Measurements from ENCODE around the gene KIF1C. TPM values are rescaled to one million over a fixed set of nuclear protein-coding genes. Genes with fewer than 3 reads are reported as not detected.
"Not testable (repeated sequence)": the region's sequence is repeated elsewhere in the genome, so short reads cannot be mapped to it uniquely, and the experiment has no call there.

KIF1C gene
- total RNA-seq, 4 donors from 2014 or later = 91.4 to 141 (median 116) TPM

DNA sequence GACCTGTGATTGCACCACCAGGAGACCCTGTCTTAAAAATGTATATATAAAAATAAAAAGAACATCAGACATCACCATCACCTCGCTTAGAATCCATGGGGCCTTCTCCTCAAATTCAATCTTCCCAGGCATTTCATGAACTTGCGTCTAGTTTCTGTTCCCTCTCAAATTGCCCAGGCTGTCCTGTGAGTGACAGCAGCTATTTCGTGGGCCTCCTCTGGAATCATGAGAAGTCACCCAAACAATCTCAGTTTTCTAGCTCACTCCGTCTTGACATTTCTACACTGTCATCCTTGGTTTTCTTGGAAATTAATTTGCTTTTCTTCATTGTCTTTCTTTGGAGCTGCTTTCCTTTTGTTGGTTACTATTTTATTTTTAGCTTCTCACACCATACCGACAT is 30.2 kb downstream of the KIF1C start:
- no peaks in the 10 kb centered on the region for H3K9me3 ChIP-seq
- H3K4me1 ChIP-seq = peaks cover 0 to 7% (median 0%) of the 10 kb centered on the region in 4 donors
- H3K27ac ChIP-seq = no peak overlapping the region
- peaks cover 0 to 14% (median 0%) of the 10 kb centered on the region in 3 donors for H3K36me3 ChIP-seq
- no peak overlapping the region for H3K4me3 ChIP-seq
- TF ChIP-seq POLR2A (IDR thresholded peaks at IDR 0.05) = no peak
- TF ChIP-seq, protein P1, sequence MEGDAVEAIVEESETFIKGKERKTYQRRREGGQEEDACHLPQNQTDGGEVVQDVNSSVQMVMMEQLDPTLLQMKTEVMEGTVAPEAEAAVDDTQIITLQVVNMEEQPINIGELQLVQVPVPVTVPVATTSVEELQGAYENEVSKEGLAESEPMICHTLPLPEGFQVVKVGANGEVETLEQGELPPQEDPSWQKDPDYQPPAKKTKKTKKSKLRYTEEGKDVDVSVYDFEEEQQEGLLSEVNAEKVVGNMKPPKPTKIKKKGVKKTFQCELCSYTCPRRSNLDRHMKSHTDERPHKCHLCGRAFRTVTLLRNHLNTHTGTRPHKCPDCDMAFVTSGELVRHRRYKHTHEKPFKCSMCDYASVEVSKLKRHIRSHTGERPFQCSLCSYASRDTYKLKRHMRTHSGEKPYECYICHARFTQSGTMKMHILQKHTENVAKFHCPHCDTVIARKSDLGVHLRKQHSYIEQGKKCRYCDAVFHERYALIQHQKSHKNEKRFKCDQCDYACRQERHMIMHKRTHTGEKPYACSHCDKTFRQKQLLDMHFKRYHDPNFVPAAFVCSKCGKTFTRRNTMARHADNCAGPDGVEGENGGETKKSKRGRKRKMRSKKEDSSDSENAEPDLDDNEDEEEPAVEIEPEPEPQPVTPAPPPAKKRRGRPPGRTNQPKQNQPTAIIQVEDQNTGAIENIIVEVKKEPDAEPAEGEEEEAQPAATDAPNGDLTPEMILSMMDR (IDR thresholded peaks at IDR 0.05) = no peak
- H3K27me3 ChIP-seq = no peaks in the 10 kb centered on the region
- no peak for DNase-seq

DNA sequence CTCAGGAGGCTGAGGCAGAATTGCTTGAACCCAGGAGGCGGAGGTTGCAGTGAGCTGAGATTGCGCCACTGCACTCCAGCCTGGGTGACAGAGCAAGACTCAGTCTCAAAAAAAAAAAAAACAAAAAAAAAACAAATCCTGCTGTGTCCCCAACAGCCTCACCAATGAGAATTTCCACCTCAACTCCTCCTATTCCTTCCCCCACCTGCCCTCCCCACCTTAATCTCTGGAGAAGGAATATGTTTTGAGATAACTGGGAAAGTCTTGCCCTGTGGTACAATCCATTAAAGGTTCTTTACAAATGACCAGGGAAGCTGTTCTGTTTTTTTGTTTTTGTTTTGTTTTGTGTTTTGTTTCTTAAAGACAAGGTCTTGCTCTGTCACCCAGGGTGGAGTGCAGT is 32.4 kb downstream of the KIF1C start:
- H3K36me3 ChIP-seq, H3K4me3 ChIP-seq, H3K27me3 ChIP-seq, H3K27ac ChIP-seq, H3K9me3 ChIP-seq, H3K4me1 ChIP-seq, DNase-seq: not testable (repeated sequence)

DNA sequence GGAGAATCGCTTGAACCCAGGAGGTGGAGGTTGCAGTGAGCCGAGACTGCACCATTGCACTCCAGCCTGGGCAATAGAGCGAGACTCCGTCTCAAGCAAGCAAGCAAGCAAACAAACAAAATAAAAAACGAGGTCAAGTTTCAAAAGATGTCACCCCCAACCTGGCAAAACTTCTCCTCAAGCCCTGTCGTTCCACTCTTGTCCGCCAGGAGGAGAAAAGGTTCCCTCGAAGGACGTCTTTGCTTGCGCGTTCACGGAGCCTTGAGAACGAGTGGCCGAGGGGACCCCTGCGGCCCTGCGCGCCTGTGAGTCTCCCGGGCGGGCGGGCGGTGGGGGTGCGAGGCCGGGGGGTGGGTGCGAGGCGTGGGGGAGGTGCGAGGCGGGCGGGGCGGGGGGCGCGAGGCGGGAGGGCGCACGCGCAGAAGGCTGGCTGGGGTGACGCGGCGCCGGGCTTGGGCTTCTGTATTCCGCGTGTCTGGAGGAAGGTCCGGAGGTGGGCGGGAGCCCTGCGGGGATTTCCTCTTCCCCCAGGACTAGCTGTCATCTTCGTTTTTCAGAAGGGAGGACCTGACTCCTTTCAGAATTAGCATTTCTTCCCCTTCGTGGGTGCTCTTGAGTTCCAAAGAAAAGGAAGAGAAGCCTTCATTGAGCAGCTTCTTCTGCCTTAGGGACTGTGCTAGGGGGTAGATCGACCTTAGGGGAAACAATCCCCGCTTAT is 33.8 kb downstream of the KIF1C start:
- Histone ChIP-seq H3K27ac (peak overlapping the region; percentile 70 to 79 (median 76)), H3K4me3 (peak overlapping the region; percentile 50 to 78 (median 54))

DNA sequence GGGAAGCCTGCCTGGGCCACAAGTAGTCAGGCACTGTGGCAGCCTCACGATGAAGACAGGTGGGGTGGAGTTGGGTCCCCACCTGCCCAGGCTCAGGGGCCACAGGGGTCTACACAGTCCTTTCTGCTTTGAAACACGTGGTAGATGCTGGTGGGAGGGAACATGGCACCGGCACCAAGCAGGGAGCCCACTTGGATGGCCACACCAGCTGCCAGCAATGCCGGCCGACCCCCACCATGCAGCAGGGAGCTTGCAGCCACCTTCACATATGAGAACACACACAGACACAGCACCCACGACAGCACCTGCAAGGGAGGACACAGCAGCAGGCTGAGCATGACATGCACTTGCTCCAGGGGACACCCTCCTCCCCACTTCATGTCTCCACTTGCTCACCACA is 35.1 kb downstream of the KIF1C start:
- DNase-seq = no peak
- peaks cover 0 to 9% (median 3%) of the 10 kb centered on the region in 4 donors for H3K4me1 ChIP-seq
- H3K27me3 ChIP-seq = no peaks in the 10 kb centered on the region
- no peaks in the 10 kb centered on the region for H3K9me3 ChIP-seq
- no peak overlapping the region for H3K4me3 ChIP-seq
- H3K27ac ChIP-seq = no peak overlapping the region
- TF ChIP-seq, protein P1 (IDR thresholded peaks at IDR 0.05) = no peak
- no peak for TF ChIP-seq POLR2A (IDR thresholded peaks at IDR 0.05)
- no peaks in the 10 kb centered on the region for H3K36me3 ChIP-seq

More for the DNA sequence above, 33.8 kb downstream of the KIF1C start:
- no peak for TF ChIP-seq POLR2A (IDR thresholded peaks at IDR 0.05)
- TF ChIP-seq, protein P1 (IDR thresholded peaks at IDR 0.05) = peak; percentile 83 to 95 (median 89)
- H3K27me3 ChIP-seq = no peaks in the 10 kb centered on the region
- H3K36me3 ChIP-seq = no peaks in the 10 kb centered on the region
- H3K9me3 ChIP-seq = no peaks in the 10 kb centered on the region
- DNase-seq = peak; percentile 81 to 94 (median 83)
- peaks cover 0 to 9% (median 3%) of the 10 kb centered on the region in 4 donors for H3K4me1 ChIP-seq

DNA sequence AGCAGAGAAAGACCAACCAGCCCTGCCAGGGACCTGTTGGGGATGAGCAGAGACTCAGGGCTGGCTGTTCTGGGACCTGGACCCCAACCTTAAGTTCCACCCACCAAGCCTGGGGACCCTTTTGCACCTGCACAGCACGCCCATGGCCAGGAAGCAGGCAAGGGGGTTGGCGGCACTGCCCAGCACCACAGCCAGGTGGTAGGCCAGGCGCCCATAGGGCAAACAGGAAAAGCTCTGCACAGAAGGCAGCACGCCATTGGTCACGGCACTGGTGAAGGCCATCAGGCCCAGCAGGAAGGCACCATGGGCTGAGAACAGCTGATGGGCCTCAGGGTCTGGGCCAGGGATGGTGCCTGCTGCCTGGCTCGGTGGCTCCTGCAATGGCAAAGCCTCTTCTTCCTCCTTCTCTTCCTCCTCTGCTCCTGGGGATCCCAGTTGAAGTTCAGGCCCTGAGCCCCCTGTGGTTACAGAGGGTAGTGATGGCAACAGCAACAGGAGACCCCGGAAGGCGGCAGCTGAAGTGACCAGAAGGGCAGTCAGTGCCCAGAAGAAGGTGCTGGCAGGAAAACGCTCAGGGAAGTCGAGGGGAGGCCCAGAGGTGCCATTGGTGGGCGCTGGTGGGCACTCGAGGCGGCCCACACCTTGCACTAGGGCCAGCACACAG is 35.7 kb downstream of the KIF1C start:
- no peak for DNase-seq
- no peaks in the 10 kb centered on the region for H3K27me3 ChIP-seq
- peaks cover 0 to 9% (median 3%) of the 10 kb centered on the region in 4 donors for H3K4me1 ChIP-seq
- H3K36me3 ChIP-seq = no peaks in the 10 kb centered on the region
- no peaks in the 10 kb centered on the region for H3K9me3 ChIP-seq
- peak overlapping the region in 1 of 4 donors; percentile 63 for H3K4me3 ChIP-seq
- H3K27ac ChIP-seq = no peak overlapping the region
- no peak for TF ChIP-seq POLR2A (IDR thresholded peaks at IDR 0.05)
- TF ChIP-seq, protein P1 (IDR thresholded peaks at IDR 0.05) = no peak

DNA sequence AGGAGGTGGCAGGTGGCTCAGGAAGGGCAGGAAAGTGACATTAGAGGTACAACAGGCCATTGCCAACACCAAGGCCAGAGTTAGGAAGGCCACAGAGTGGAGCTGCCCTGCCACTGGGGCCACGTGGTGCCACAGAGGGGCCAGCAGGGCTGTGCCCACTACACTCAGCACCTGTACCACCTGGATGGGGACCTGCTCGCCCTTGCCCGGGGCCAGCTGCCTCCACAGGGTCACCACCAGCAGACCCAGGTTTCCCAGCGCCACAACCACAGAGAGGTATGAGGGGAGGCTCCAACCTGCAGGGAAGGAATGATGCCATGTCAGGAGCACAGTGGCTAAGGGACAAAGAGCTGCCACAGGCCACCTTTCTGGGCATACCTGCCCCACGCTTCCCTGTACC is 36.3 kb downstream of the KIF1C start:
- Histone ChIP-seq H3K27ac (no peak overlapping the region), H3K36me3 (no peaks in the 10 kb centered on the region), H3K4me3 (peak overlapping the region in 1 of 4 donors; percentile 63), H3K27me3 (no peaks in the 10 kb centered on the region), H3K9me3 (no peaks in the 10 kb centered on the region), H3K4me1 (peaks cover 0 to 9% (median 3%) of the 10 kb centered on the region in 4 donors)
- TF ChIP-seq POLR2A (IDR thresholded peaks at IDR 0.05) = no peak
- TF ChIP-seq, protein P1 (IDR thresholded peaks at IDR 0.05) = no peak
- DNase-seq = no peak
